ENCODE results near the gene RASGRP4. TPM values are rescaled to one million over a fixed set of nuclear protein-coding genes. Genes with fewer than 3 reads are reported as not detected.

RASGRP4 gene
- total and polyA plus RNA-seq, 10 of the 15 experiments (the other 5 are each of a cell fraction or from before 2014, with no cell fraction given), result 0.24 to 7.4 (median 3.3) TPM

- intact Hi-C loops (cut with micrococcal nuclease; ENCODE audit: unreplicated experiment), result no loop called here
- SMC1A ChIA-PET (ENCODE audit: uncharacterized antibody, unreplicated experiment), result no interaction called here
- no peak for FAIRE-seq
- no peaks in the 10 kb centered on the region for H3K9me3 ChIP-seq (replicated peaks; ENCODE audit: control insufficient read depth, insufficient read depth, low read length)
- H3K4me3 ChIP-seq, result no peak overlapping the region
- in situ Hi-C loops (cut with MboI), result no loop called here
- DNase-seq (ENCODE audit: low read depth, low spot score), result no peak
- no peaks in the 10 kb centered on the region for H4K20me1 ChIP-seq (ENCODE audit: control insufficient read depth, insufficient read depth)
- no peaks in the 10 kb centered on the region for H3K36me3 ChIP-seq (ENCODE audit: control insufficient read depth in 2 of 2, insufficient read depth in 2 of 2, low read length in 1 of 2)
- RAD21 ChIA-PET (ENCODE audit: unreplicated experiment), result no interaction called here
- H3K4me1 ChIP-seq (ENCODE audit: control insufficient read depth, insufficient read depth, low read length), result no peaks in the 10 kb centered on the region
- H3K27me3 ChIP-seq (replicated peaks in 1 of 2; ENCODE audit: control insufficient read depth in 2 of 2, insufficient read depth in 2 of 2, low read length in 1 of 2), result no peaks in the 10 kb centered on the region
- no peak for ATAC-seq
- WGBS (ENCODE audit: insufficient coverage, insufficient replicate concordance, low lambda C conversion rate, missing lambda C conversion rate), result 34% methylated on average over 9 of the region's 9 CpGs
- POLR2A ChIA-PET, result no interaction called here
- no peak overlapping the region for H3K27ac ChIP-seq (ENCODE audit: control insufficient read depth, insufficient read depth)
- H2AFZ ChIP-seq (ENCODE audit: control insufficient read depth, low read depth, low read length), result no peak overlapping the region
- TF ChIP-seq DPF2 (IDR thresholded peaks at IDR 0.05) (no peak), GABPA (IDR thresholded peaks at IDR 0.05; ENCODE audit: low read depth) (no peak), ZSCAN29 (IDR thresholded peaks at IDR 0.05) (no peak), RCOR1 (conservative IDR thresholded peaks at IDR 0.05; ENCODE audit: low read depth, low read length) (no peak), MXI1 (IDR thresholded peaks at IDR 0.05; ENCODE audit: low read depth, low read length) (no peak), REST (IDR thresholded peaks at IDR 0.05; ENCODE audit: low read depth, low read length) (no peak), SRF (IDR thresholded peaks at IDR 0.05; ENCODE audit: low read depth in 2 of 2, low read length in 2 of 2) (no peak), BHLHE40 (IDR thresholded peaks at IDR 0.05; ENCODE audit: borderline replicate concordance in 1 of 2, low read depth in 2 of 2, low read length in 1 of 2) (no peak), NKRF (conservative IDR thresholded peaks at IDR 0.05) (no peak)
- H3K4me2 ChIP-seq (ENCODE audit: control insufficient read depth, insufficient read depth), result no peak overlapping the region
- CTCF ChIA-PET, result no interaction called here
- no TSS peak for BruUV-seq (replicated peaks)
- H3K79me2 ChIP-seq (ENCODE audit: control insufficient read depth, insufficient read depth, low read length), result no peaks in the 10 kb centered on the region
- H3K9ac ChIP-seq (ENCODE audit: control insufficient read depth, insufficient read depth, low read length), result no peak overlapping the region
Observed at GRCh38 chr19:38442736-38443135, 16.7 kb upstream of the RASGRP4 start.

All from GM12878 (cell line).